GM10266 (cell line): Measurements from ENCODE around the gene WNT9B.
"Not testable (repeated sequence)": the region's sequence is repeated elsewhere in the genome, so short reads cannot be mapped to it uniquely, and the experiment has no call there.

Experiments used
- DNase-seq: peaks from one replicate; pipeline ENCODE4 v3.0.0; 2012; ENCODE audit errors: extremely low spot score
- TF ChIP-seq, protein P1 (sequence below): IDR thresholded peaks from 2 replicates; pipeline ENCODE4 v1.5.1; 2012; ENCODE audit warnings: mild to moderate bottlenecking, low read depth; ENCODE audit not compliant: control insufficient read depth, insufficient read depth; ENCODE audit errors: missing control alignments

WNT9B gene

DNA sequence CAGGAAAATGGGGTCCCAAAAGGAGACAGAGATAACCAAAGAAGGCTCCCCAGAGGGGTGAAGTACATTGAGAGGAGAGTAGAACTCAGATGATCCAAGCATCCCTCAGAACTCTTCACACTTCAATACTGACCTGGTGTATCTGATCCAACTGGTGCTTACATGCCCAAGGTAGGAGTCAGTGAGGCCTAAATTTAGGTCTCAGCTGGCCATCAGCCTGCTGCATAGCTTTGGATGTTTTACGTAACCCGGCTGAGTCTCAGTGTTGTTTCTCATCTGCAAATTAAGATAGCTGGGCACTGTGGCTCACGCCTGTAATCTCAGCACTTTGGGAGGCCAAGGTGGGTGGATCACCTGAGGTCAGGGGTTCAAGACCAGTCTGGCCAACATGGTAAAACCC, 59.9 kb downstream of the WNT9B start:
- TF ChIP-seq, protein P1, sequence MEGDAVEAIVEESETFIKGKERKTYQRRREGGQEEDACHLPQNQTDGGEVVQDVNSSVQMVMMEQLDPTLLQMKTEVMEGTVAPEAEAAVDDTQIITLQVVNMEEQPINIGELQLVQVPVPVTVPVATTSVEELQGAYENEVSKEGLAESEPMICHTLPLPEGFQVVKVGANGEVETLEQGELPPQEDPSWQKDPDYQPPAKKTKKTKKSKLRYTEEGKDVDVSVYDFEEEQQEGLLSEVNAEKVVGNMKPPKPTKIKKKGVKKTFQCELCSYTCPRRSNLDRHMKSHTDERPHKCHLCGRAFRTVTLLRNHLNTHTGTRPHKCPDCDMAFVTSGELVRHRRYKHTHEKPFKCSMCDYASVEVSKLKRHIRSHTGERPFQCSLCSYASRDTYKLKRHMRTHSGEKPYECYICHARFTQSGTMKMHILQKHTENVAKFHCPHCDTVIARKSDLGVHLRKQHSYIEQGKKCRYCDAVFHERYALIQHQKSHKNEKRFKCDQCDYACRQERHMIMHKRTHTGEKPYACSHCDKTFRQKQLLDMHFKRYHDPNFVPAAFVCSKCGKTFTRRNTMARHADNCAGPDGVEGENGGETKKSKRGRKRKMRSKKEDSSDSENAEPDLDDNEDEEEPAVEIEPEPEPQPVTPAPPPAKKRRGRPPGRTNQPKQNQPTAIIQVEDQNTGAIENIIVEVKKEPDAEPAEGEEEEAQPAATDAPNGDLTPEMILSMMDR = no peak
- DNase-seq = no peak

DNA sequence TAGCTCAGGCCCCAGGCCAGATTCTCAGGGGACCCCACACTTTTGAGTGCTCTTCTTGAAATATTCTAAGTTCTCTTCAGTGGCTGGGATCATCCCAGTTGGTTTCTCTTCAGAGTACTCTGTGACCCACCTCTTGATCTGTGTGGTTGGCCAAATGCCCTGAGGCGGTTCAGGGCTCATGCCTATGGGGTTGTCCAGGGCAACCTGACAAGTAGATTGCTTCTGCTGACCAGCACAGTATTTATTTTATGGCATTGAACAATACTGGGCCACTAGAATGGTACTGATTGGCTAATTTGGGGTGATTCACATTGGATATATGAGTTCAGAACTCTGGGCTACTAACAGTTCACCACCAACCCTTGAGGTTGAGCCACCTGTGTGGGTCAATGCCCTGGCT, 64.2 kb downstream of the WNT9B start:
- TF ChIP-seq, protein P1 = no peak

DNA sequence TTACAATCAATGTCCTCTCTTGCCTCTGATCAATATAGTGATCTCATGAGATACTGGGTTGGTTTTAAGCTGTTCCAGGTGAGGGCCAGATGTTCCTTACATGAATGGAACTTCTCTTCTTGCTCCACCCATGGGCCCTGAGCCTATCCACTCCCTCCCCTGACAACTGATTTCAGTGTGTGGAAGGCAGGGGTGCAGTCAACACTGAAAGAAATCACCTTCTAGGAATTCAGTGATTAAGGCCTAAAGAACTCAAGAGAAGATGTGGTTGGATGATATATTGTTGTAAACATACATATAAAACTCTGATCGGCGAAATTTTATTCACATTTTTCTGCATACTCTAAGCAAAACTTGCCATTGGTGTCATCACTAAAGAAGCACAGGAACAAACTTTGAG, 64.8 kb downstream of the WNT9B start:
- TF ChIP-seq, protein P1 = no peak
- DNase-seq = no peak

More for the DNA sequence above, 64.2 kb downstream of the WNT9B start:
- no peak for DNase-seq

DNA sequence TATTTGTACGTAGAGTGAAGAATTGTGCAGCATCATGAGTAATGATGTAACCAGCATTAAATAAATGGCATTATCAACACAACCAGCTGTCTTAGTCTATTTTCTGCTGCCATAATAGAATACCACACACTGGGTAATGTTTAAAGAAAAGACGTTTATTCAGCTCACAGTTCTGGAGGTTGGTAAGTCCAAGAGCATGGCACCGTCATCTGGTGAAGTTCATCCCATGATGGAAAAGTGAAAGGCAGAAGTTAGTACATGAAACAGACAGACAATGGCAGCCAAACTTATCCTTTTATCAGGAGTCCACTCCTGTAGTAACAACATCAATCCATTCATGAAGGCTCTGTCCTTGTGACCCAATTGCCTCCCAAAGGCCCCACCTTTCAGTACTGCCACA, 65.2 kb downstream of the WNT9B start:
- TF ChIP-seq, protein P1 = no peak
- DNase-seq = no peak

DNA sequence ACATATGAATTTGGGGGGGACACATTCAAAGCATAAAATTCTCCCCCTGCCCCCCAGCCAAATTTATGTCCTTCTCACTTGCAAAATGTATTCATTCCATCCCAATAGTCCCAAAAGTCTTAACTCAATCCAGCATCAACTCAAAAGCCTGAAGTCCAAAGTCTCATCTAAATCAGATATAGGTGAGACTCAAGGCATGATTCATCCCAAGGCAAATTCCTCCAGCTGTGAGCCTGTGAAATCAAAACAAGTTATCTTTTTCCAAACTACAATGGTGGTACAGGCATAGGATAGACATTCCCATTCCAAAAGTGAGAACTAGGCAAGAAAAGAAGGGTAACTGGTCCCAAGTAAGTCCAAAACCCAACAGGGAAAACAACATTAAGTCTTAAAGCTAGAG, 65.7 kb downstream of the WNT9B start:
- no peak for DNase-seq
- TF ChIP-seq, protein P1 = no peak

DNA sequence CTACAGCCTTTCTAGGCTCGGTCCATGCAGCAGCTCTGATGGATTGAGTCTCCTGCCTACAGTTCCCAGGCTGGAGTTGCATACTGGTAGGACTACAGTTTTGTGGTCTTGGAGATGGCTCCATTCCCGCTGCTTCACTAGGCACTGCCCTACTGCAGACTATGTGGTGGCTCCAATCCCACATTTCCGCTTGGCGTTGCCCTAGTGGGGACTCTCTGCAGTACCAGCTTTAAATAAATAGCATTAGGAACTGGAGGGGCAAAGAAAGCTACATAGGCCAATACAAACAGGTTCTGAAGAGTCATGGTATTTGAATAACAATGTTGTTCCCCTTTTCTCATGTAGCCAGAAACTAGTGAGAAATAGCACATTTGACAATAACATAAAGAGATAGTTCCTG, 66.1 kb downstream of the WNT9B start:
- no peak for DNase-seq
- TF ChIP-seq, protein P1 = no peak

DNA sequence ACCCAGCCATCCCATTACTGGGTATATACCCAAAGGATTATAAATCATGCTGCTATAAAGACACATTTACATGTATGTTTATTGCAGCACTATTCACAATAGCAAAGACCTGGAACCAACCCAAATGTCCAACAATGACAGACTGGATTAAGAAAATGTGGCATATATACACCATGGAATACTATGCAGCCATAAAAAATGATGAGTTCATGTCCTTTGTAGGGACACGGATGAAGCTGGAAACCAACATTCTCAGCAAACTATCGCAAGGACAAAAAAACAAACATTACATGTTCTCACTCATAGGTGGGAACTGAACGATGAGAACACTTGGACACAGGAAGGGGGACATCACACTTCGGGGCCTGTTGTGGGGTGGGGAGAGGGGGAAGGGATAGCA, 70.6 kb downstream of the WNT9B start:
- not testable (repeated sequence) for DNase-seq

DNA sequence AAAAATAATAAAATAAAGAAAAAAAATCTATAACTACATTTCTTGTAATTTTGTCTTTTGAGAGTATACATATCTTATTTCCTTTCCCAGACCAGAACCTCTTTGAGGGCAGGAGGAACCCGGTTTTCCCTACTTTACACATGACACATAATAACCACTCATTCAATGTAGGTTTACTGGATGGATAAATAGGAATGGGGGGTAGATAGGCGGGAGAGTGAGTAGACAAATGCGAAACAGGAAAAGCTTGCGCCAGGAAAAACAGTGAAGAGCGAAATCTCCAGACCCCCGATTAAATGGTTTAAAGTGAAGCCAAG, 71.1 kb downstream of the WNT9B start:
- TF ChIP-seq, protein P1 = no peak
- no peak for DNase-seq
